Panc1 (cell line): ENCODE results near the gene MEF2D.

Source experiments
- CTCF ChIP-seq: fragments of 450-650 bp; IDR thresholded peaks from 2 replicates; pipeline ENCODE4 v1.5.1; 2017; ENCODE audit warnings: mild to moderate bottlenecking
- TF ChIP-seq, protein P1 (sequence below), 2 experiments: IDR thresholded peaks; 2 replicates each; pipeline ENCODE4 v1.6.1; 2011 to 2012; ENCODE audit warnings: low read depth in 2 of 2, control low read depth in 1 of 2, low read length in 1 of 2, mild to moderate bottlenecking in 1 of 2, moderate library complexity in 1 of 2; ENCODE audit not compliant: insufficient read depth in 1 of 2

GRCh38 chr1:156416993-156417392 lies 83.6 kb downstream of the MEF2D start:
- TF ChIP-seq CTCF = no peak
- TF ChIP-seq, protein P1, sequence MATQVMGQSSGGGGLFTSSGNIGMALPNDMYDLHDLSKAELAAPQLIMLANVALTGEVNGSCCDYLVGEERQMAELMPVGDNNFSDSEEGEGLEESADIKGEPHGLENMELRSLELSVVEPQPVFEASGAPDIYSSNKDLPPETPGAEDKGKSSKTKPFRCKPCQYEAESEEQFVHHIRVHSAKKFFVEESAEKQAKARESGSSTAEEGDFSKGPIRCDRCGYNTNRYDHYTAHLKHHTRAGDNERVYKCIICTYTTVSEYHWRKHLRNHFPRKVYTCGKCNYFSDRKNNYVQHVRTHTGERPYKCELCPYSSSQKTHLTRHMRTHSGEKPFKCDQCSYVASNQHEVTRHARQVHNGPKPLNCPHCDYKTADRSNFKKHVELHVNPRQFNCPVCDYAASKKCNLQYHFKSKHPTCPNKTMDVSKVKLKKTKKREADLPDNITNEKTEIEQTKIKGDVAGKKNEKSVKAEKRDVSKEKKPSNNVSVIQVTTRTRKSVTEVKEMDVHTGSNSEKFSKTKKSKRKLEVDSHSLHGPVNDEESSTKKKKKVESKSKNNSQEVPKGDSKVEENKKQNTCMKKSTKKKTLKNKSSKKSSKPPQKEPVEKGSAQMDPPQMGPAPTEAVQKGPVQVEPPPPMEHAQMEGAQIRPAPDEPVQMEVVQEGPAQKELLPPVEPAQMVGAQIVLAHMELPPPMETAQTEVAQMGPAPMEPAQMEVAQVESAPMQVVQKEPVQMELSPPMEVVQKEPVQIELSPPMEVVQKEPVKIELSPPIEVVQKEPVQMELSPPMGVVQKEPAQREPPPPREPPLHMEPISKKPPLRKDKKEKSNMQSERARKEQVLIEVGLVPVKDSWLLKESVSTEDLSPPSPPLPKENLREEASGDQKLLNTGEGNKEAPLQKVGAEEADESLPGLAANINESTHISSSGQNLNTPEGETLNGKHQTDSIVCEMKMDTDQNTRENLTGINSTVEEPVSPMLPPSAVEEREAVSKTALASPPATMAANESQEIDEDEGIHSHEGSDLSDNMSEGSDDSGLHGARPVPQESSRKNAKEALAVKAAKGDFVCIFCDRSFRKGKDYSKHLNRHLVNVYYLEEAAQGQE (IDR thresholded peaks at IDR 0.05; ENCODE audit: insufficient read depth in 1 of 2, low read depth in 2 of 2, low read length in 1 of 2) = no peak
